HepG2 (cell line): ENCODE data around the gene TOX2. TPM values are rescaled to one million over a fixed set of nuclear protein-coding genes. Genes with fewer than 3 reads are reported as not detected.

ENCODE experiments used
- ATAC-seq: fragments of 200-7000 bp; cut with Tn5 transposase; 3 replicates; pipeline ENCODE4 v1.9.1; 2020; ENCODE audit warnings: mild to moderate bottlenecking, moderate library complexity
- BruUV-seq: library from RNA; stranded (reverse); fragments of 400-500 nt; replicated peaks from 2 replicates; lab custom pipeline; 2021; lab: Mats Ljungman, UMichigan
- CTCF ChIA-PET: fragments of 300-600 bp; formaldehyde crosslinking; extraction: SDS; loops from one replicate; lab custom pipeline; 2021; ENCODE audit warnings: low total read pairs, inconsistent platforms, low intra/inter-chr PET ratio; lab: Yijun Ruan, JAX
- POLR2A ChIA-PET: fragments of 350-600 bp; sonication (Branson Sonifier 250); formaldehyde crosslinking; loops from one replicate; lab custom pipeline; 2020; ENCODE audit warnings: antibody characterized with exemption, inconsistent platforms; lab: Yijun Ruan, JAX
- DNase-seq: peaks from one replicate; pipeline ENCODE4 v3.0.0-alpha.2; 2015; ENCODE audit warnings: low spot score
- FAIRE-seq: peaks from 3 replicates; lab custom pipeline; 2011; peaks lifted over from hg19 to GRCh38; lab: Jason Lieb, UNC
- H2AFZ ChIP-seq: one replicate; pipeline ENCODE4 v1.6.1; 2011; ENCODE audit warnings: low read length, inconsistent platforms
- H3K27ac ChIP-seq: fragments of 300-600 bp; 3 replicates; pipeline ENCODE4 v1.8.0; 2011; ENCODE audit warnings: mixed run types, mild to moderate bottlenecking, mixed read lengths, low read length, inconsistent platforms; ENCODE audit not compliant: insufficient read depth; ENCODE audit errors: extremely low read length
- H3K27me3 ChIP-seq, 2 experiments: fragments of 200-600 bp in 1 of 2; 2 replicates in 1 of 2; 3 replicates in 1 of 2; pipeline versions ENCODE4 v1.6.0 to v1.8.0; 2011; ENCODE audit warnings: low read length in 2 of 2, mild to moderate bottlenecking in 2 of 2, moderate library complexity in 2 of 2, inconsistent platforms in 1 of 2; ENCODE audit not compliant: insufficient read depth in 2 of 2, control insufficient read depth in 1 of 2
- H3K36me3 ChIP-seq, 2 experiments: fragments of 200-600 bp in 1 of 2; replicated peaks in 1 of 2; 2 replicates in 1 of 2; 3 replicates in 1 of 2; pipeline versions ENCODE4 v1.5.1 to v1.8.0; 2011; ENCODE audit warnings: low read length in 2 of 2, inconsistent platforms in 1 of 2; ENCODE audit not compliant: insufficient read depth in 2 of 2, control insufficient read depth in 1 of 2
- H3K4me1 ChIP-seq: 2 replicates; pipeline ENCODE4 v1.5.1; 2012; ENCODE audit warnings: low read length, inconsistent platforms; ENCODE audit not compliant: insufficient read depth
- H3K4me2 ChIP-seq: 2 replicates; pipeline ENCODE4 v1.6.0; 2011; ENCODE audit warnings: low read depth, low read length, inconsistent platforms
- H3K4me3 ChIP-seq, 3 experiments: fragments of 200-600 bp in 1 of 3; sonication (generic), shearing (Covaris generic) in 1 of 3; replicated peaks in 1 of 3; 2 replicates each; pipeline ENCODE4 v1.5.1; 2011 to 2016; ENCODE audit warnings: low read length in 3 of 3, inconsistent platforms in 2 of 3, low read depth in 2 of 3, mild to moderate bottlenecking in 2 of 3, control low read depth in 1 of 3, mixed read lengths in 1 of 3; ENCODE audit not compliant: insufficient read depth in 1 of 3
- H3K79me2 ChIP-seq: one replicate; pipeline ENCODE4 v1.6.1; 2011; ENCODE audit warnings: low read length, inconsistent platforms; ENCODE audit not compliant: insufficient read depth
- H3K9ac ChIP-seq: 2 replicates; pipeline ENCODE4 v1.6.0; 2011; ENCODE audit warnings: mild to moderate bottlenecking, low read depth, low read length, inconsistent platforms; ENCODE audit not compliant: insufficient read depth
- H3K9me3 ChIP-seq: 2 replicates; pipeline ENCODE4 v1.5.1; 2012; ENCODE audit warnings: mild to moderate bottlenecking, low read length
- H4K20me1 ChIP-seq: 2 replicates; pipeline ENCODE4 v1.6.0; 2011; ENCODE audit warnings: inconsistent platforms, mild to moderate bottlenecking, low read length, moderate library complexity; ENCODE audit not compliant: insufficient read depth
- FOXA3 ChIP-seq: IDR thresholded peaks from 2 replicates; pipeline ENCODE4 v1.6.1; 2016; ENCODE audit warnings: missing genetic modification reagents, missing compliant biosample characterization
- FOXO1 ChIP-seq: sonication (generic); formaldehyde crosslinking; IDR thresholded peaks from 2 replicates; pipeline ENCODE4 v1.4.0; 2020; ENCODE audit warnings: missing genetic modification reagents
- PTBP1 ChIP-seq: fragments of 200-400 bp; formaldehyde crosslinking; IDR thresholded peaks from 2 replicates; pipeline ENCODE4 v1.6.1; 2018; ENCODE audit warnings: low read length, low read depth; ENCODE audit not compliant: poor library complexity, severe bottlenecking
- SMYD3 ChIP-seq: sonication (generic); formaldehyde crosslinking; IDR thresholded peaks from 2 replicates; pipeline ENCODE4 v1.8.1; 2023; ENCODE audit warnings: mild to moderate bottlenecking, missing genetic modification reagents
- STAT5B ChIP-seq: sonication (generic); formaldehyde crosslinking; IDR thresholded peaks from 2 replicates; pipeline ENCODE4 v1.4.0; 2020; ENCODE audit warnings: missing genetic modification reagents
- ZFP36L2 ChIP-seq: sonication (generic); formaldehyde crosslinking; IDR thresholded peaks from 2 replicates; pipeline ENCODE4 v1.4.0; 2020; ENCODE audit warnings: missing genetic modification reagents
- ZFP90 ChIP-seq: sonication (generic); formaldehyde crosslinking; IDR thresholded peaks from 2 replicates; pipeline ENCODE4 v1.8.0; 2022; ENCODE audit warnings: missing genetic modification reagents, mild to moderate bottlenecking, inconsistent platforms, borderline replicate concordance
- ZMYM4 ChIP-seq: sonication (generic); formaldehyde crosslinking; IDR thresholded peaks from 2 replicates; pipeline ENCODE4 v1.8.1; 2023; ENCODE audit warnings: mild to moderate bottlenecking, missing genetic modification reagents
- ZNF317 ChIP-seq: sonication (generic); formaldehyde crosslinking; IDR thresholded peaks from 2 replicates; pipeline ENCODE4 v1.5.0; 2020; ENCODE audit warnings: mild to moderate bottlenecking, missing genetic modification reagents
- ZNF75D ChIP-seq: sonication (generic); formaldehyde crosslinking; IDR thresholded peaks from 2 replicates; pipeline ENCODE4 v1.8.1; 2023; ENCODE audit warnings: missing genetic modification reagents, mild to moderate bottlenecking, borderline replicate concordance
- whole genome bisulfite sequencing: methylation state at CpG from one replicate; pipeline ENCODE4 v1.1.6; 2017; ENCODE audit warnings: low lambda C conversion rate; 5-methylcytosine and 5-hydroxymethylcytosine counted together
- in situ Hi-C: cut with HindIII; loops from 2 replicates; pipeline ENCODE4 v1.10.0; 2017; ENCODE audit warnings: low pct_unique_long_range_greater_than_20kb; ENCODE audit not compliant: extremely low pct_ligation_motif_present
- intact Hi-C: fragments of 100-400 bp; cut with micrococcal nuclease; formaldehyde crosslinking; loops from one replicate; pipeline ENCODE4 v1.10.0; 2022; ENCODE audit not compliant: unreplicated experiment
- polyA plus RNA-seq, 8 experiments: library from polyadenylated mRNA; depleted of rRNA in 3 of 8; stranded (reverse) in 7 of 8; unstranded in 1 of 8; fragments of >200 nt; fragmentation: Illumina TruSeq in 4 of 8; extraction: Trizol in 4 of 8; gene quantifications; 2 replicates each; pipeline versions ENCODE4 v1.2.1 to v1.2.3, GENCODE V29; 2011 to 2016; ENCODE audit warnings: low read depth in 4 of 8, missing spikeins in 1 of 8, mixed read lengths in 1 of 8; ENCODE audit not compliant: insufficient read depth in 1 of 8
- total RNA-seq, 5 experiments: library from RNA; depleted of rRNA; stranded (reverse); fragments of >200 nt; fragmentation: Illumina TruSeq; extraction: Trizol; gene quantifications; 2 replicates each; pipeline ENCODE4 v1.2.3, GENCODE V29; 2016; ENCODE audit warnings: low read depth in 1 of 5

The TOX2 gene
- total and polyA plus RNA-seq, 2 of the 13 experiments (the other 11 are each of a cell fraction or from before 2014, with no cell fraction given), result not detected

DNA sequence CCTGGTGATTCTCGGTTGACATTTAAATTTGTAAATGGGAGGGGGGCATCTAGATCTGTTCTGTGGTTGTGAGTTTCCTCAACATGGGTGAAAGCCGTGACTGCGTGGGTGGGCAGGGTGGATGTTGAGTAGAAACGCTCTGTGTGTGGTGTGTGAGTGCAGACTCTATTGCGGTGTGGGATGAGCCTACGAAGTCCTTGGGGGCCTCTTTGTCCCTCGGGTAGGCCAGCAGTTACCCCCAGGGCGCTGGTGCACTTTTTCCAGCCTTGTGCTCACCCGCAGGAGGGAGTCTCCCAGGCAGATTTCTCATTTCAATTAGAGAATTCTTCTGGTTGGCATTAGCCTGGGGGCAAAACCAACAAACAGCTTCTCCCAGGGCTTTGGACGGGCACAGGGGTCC is 10.6 kb downstream of the TOX2 start:
- intact Hi-C loops, result no loop called here
- no peak overlapping the region for H3K4me3 ChIP-seq
- DNase-seq, result no peak
- H2AFZ ChIP-seq, result no peak overlapping the region
- POLR2A ChIA-PET, result no interaction called here
- TF ChIP-seq ZFP90 (CRISPR knock-in tag), result no peak
- TF ChIP-seq ZNF75D (CRISPR knock-in tag), result no peak
- no peak for TF ChIP-seq PTBP1
- TF ChIP-seq, all 625 proteins: peak for 0
- in situ Hi-C loops, result no loop called here
- H3K27me3 ChIP-seq, result peaks cover 7 to 68% of the 10 kb centered on the region in 2 experiments; a peak in 4 of 5 replicates
- no peaks in the 10 kb centered on the region for H3K79me2 ChIP-seq
- H3K27ac ChIP-seq, result no peak overlapping the region
- under 1% methylated on average over 10 of the region's 10 CpGs for WGBS
- BruUV-seq, result no TSS peak
- H3K36me3 ChIP-seq, result no peaks in the 10 kb centered on the region
- no peak overlapping the region for H3K9ac ChIP-seq
- H4K20me1 ChIP-seq, result no peaks in the 10 kb centered on the region
- no peaks in the 10 kb centered on the region for H3K9me3 ChIP-seq
- ATAC-seq (no peak), FAIRE-seq (no peak)
- CTCF ChIA-PET, result no interaction called here
- H3K4me2 ChIP-seq, result no peak overlapping the region
- no peaks in the 10 kb centered on the region for H3K4me1 ChIP-seq

DNA sequence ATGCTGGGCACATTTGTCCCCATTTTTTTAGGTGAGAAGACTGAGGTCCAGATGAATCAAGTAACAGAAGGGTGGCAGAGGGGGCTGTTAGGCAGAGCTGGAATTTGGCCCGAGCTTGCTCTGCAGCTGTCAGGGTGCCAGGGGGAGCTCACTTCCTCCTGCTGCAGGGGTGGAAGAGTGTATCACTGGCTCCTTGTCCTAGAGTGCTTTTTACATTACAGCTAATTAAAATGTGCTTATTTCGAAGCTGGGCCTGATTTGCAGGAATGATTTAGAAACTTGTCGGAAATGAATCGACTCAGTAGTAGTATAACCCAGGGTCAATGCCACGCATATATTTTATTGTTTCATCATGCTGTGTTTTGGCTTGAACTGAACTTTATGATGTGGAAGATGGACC is 11.1 kb downstream of the TOX2 start:
- intact Hi-C loops, result no loop called here
- H3K4me2 ChIP-seq, result no peak overlapping the region
- POLR2A ChIA-PET, result no interaction called here
- H3K36me3 ChIP-seq, result no peaks in the 10 kb centered on the region
- 8% methylated on average over 5 of the region's 5 CpGs for WGBS
- CTCF ChIA-PET, result no interaction called here
- no peak overlapping the region for H2AFZ ChIP-seq
- peaks cover 7 to 70% of the 10 kb centered on the region in 2 experiments; a peak in 4 of 5 replicates for H3K27me3 ChIP-seq
- no TSS peak for BruUV-seq
- H4K20me1 ChIP-seq, result no peaks in the 10 kb centered on the region
- TF ChIP-seq ZMYM4, result no peak
- no peak for TF ChIP-seq ZNF317 (CRISPR knock-in tag)
- no peak for TF ChIP-seq FOXO1 (CRISPR knock-in tag)
- no peak for TF ChIP-seq FOXA3 (CRISPR knock-in tag)
- no peak for TF ChIP-seq ZFP36L2
- TF ChIP-seq STAT5B, result no peak
- no peak for TF ChIP-seq SMYD3 (CRISPR knock-in tag)
- no peak overlapping the region for H3K9ac ChIP-seq
- peak; percentile 26; the same call in 1 of the 3 replicates for ATAC-seq
- H3K79me2 ChIP-seq, result no peaks in the 10 kb centered on the region
- no peak for DNase-seq
- no peak overlapping the region for H3K27ac ChIP-seq
- no peak for FAIRE-seq
- in situ Hi-C loops, result no loop called here
- H3K4me3 ChIP-seq, result no peak overlapping the region
- no peaks in the 10 kb centered on the region for H3K4me1 ChIP-seq
- H3K9me3 ChIP-seq, result no peaks in the 10 kb centered on the region
